Type B pancreatic cell (in vitro differentiated cells): ENCODE measurements around the gene WDCP. TPM values are rescaled to one million over a fixed set of nuclear protein-coding genes. Genes with fewer than 3 reads are reported as not detected.
A peak's percentile ranks its signal among the peaks of the same experiment; 100 is the strongest.
"Not testable (repeated sequence)": the region's sequence is repeated elsewhere in the genome, so short reads cannot be mapped to it uniquely, and the experiment has no call there.

Experiments
- DNase-seq: peaks from one replicate; pipeline ENCODE4 v3.0.0; 2021; ENCODE audit warnings: mixed read lengths; ENCODE audit not compliant: unreplicated experiment; ENCODE audit errors: extremely low spot score
- H3K27ac Mint-ChIP-seq: 2 replicates; pipeline ENCODE4 v1.8.0; 2021; ENCODE audit warnings: mild to moderate bottlenecking, mixed read lengths
- H3K27me3 Mint-ChIP-seq: 2 replicates; pipeline ENCODE4 v1.8.0; 2021; ENCODE audit warnings: mixed read lengths
- H3K36me3 Mint-ChIP-seq: 2 replicates; pipeline ENCODE4 v1.8.0; 2021; ENCODE audit warnings: mixed read lengths
- H3K4me1 Mint-ChIP-seq: one replicate; pipeline ENCODE4 v1.8.0; 2021; ENCODE audit warnings: mixed read lengths; ENCODE audit not compliant: unreplicated experiment
- H3K4me3 Mint-ChIP-seq: 2 replicates; pipeline ENCODE4 v1.8.0; 2021; ENCODE audit warnings: mild to moderate bottlenecking, mixed read lengths
- H3K9me3 Mint-ChIP-seq: 2 replicates; pipeline ENCODE4 v1.8.0; 2021; ENCODE audit warnings: mixed read lengths
- long read RNA-seq: library from polyadenylated mRNA; unstranded; transcript quantifications from one replicate; pipeline ENCODE4 v2.0.0, GENCODE V29; 2020
- total RNA-seq: library from RNA; stranded (reverse); gene quantifications from 2 replicates; pipeline ENCODE4 v1.2.1, GENCODE V29; 2021; ENCODE audit warnings: low replicate concordance
- TF ChIP-seq, protein P1 (sequence below): fragments of 200-600 bp; sonication (generic); conservative IDR thresholded peaks from 2 replicates; pipeline ENCODE4 v1.5.0; 2021; ENCODE audit warnings: antibody characterized with exemption, mild to moderate bottlenecking

The WDCP gene, protein sequence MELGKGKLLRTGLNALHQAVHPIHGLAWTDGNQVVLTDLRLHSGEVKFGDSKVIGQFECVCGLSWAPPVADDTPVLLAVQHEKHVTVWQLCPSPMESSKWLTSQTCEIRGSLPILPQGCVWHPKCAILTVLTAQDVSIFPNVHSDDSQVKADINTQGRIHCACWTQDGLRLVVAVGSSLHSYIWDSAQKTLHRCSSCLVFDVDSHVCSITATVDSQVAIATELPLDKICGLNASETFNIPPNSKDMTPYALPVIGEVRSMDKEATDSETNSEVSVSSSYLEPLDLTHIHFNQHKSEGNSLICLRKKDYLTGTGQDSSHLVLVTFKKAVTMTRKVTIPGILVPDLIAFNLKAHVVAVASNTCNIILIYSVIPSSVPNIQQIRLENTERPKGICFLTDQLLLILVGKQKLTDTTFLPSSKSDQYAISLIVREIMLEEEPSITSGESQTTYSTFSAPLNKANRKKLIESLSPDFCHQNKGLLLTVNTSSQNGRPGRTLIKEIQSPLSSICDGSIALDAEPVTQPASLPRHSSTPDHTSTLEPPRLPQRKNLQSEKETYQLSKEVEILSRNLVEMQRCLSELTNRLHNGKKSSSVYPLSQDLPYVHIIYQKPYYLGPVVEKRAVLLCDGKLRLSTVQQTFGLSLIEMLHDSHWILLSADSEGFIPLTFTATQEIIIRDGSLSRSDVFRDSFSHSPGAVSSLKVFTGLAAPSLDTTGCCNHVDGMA
- total RNA-seq: 12.3 and 24.6 TPM in 2 replicates
- long read RNA-seq, transcript WDCP-201 (4 exons, 3,817 nt): major isoform, 13 of 25 reads
- long read RNA-seq, partial matches to known transcripts: 9 of 25 reads
- long read RNA-seq, other reads (novel, unspliced or antisense): 3 of 25 reads

DNA sequence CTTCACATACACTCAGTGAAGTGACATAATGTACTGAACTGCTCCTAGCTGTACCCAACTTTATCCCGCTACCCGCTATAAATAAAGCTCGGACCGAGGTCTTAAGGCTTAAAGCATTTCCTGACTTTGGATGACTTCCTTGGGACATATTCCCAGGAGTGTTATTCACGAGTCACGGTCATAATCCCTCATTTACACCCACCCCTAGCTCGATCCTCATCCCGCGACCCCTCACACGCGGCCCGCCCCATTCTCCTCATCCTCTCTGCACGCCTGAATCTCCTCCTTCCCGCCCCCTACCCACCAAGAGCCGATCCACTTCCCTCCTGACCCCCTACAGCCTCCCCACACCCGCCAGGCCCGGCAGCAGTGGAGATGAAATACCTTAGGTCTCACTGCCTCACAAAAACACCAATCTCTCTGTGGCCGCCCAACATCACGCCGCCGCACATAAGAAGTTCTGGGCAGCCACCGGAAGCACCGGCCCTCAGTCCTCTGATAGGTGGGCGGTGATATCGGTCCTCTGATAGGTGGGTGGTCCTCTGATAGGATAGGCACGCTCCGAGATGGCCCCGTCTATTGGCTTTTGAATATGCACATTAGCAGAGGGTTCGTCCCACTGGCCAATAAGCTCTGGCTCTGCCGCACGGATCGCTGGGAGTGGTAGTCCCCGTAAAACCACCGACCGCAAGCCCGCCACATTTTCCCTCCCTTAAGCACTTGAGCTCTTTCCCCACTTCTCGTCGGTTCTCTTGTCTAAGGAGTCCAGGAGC lies at the start of gene WDCP:
WDCP (minus strand) TSS at position 462 of the 773 bp plus-strand sequence. CDS start 7,897 bp downstream, outside the sequence.
- TF ChIP-seq, protein P1, sequence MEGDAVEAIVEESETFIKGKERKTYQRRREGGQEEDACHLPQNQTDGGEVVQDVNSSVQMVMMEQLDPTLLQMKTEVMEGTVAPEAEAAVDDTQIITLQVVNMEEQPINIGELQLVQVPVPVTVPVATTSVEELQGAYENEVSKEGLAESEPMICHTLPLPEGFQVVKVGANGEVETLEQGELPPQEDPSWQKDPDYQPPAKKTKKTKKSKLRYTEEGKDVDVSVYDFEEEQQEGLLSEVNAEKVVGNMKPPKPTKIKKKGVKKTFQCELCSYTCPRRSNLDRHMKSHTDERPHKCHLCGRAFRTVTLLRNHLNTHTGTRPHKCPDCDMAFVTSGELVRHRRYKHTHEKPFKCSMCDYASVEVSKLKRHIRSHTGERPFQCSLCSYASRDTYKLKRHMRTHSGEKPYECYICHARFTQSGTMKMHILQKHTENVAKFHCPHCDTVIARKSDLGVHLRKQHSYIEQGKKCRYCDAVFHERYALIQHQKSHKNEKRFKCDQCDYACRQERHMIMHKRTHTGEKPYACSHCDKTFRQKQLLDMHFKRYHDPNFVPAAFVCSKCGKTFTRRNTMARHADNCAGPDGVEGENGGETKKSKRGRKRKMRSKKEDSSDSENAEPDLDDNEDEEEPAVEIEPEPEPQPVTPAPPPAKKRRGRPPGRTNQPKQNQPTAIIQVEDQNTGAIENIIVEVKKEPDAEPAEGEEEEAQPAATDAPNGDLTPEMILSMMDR: no peak
- DNase-seq: peak; percentile 90
- H3K9me3 Mint-ChIP-seq: no peaks in the 10 kb centered on the region
- H3K4me3 Mint-ChIP-seq: peak within 1 kb of the TSS; percentile 100
- peaks cover 8% of the 10 kb centered on the region for H3K36me3 Mint-ChIP-seq
- peak within 1 kb of the TSS; percentile 86 for H3K27ac Mint-ChIP-seq
- H3K4me1 Mint-ChIP-seq: peaks cover 15% of the 10 kb centered on the region
- H3K27me3 Mint-ChIP-seq: no peaks in the 10 kb centered on the region

DNA sequence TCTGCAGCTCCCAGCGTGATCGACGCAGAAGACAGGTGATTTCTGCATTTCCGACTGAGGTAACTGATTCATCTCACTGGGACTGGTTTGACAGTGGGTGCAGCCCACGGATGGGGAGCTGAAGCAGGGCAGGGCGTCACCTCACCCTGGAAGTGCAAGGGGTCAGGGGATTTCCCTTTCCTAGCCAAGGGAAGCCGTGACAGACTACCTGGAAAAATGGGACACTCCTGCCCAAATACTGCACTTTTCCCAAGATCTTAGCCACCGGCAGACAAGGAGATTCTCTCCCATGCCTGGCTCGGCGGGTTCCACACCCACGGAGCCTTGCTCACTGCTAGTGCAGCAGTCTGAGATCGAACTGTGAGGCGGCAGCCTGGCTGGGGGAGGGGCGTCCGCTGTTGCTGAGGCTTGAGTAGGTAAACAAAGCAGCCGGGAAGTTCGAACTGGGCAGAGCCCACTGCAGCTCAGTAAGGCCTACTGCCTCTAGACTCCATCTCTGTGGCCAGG lies 48.0 kb upstream of the WDCP start:
- not testable (repeated sequence) for H3K9me3 Mint-ChIP-seq, H3K27ac Mint-ChIP-seq, H3K36me3 Mint-ChIP-seq, H3K27me3 Mint-ChIP-seq, H3K4me1 Mint-ChIP-seq, DNase-seq, H3K4me3 Mint-ChIP-seq

DNA sequence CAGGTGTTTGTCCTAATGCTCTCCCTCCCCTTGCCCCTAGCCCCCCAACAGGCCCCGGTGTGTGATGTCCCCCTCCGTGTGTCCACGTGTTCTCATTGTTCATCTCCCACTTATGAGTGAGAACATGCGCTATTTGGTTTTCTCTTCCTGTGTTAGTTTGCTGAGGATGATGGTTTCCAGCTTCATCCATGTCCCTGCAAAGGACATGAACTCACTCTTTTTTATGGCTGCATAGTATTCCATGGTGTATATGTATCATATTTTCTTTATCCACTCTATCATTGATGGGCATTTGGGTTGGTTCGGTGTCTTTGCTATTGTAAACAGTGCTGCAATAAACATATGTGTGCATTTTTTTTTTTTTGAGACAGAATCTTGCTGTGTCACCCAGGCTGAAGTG lies 46.1 kb upstream of the WDCP start:
- H3K36me3 Mint-ChIP-seq, H3K4me1 Mint-ChIP-seq, H3K9me3 Mint-ChIP-seq, H3K27ac Mint-ChIP-seq, DNase-seq, H3K4me3 Mint-ChIP-seq, H3K27me3 Mint-ChIP-seq: not testable (repeated sequence)

DNA sequence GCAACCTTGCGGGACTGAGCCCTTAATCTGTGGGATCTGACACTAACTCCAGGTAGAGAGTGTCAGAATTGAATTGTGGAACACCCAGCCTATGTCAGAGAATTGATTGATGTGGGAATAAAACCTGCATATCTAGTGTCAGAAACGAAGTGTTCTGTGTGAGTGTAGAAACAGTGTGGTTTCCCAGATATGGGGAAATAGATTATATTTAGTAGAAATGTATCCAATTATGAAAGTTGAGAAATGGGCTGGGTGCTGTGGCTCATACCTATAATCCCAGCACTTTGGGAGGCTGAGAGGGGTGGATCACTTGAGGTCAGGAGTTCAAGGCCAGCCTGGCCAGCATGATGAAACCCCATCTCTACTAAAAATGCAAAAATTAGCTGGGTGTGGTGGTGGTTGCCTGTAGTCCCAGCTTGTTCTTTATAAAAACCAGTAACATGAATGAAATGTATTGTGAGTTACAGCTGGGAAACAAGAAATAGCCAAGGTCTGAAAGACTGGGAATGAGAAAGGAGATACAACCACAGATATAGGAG lies 41.7 kb upstream of the WDCP start:
- TF ChIP-seq, protein P1: no peak
- H3K9me3 Mint-ChIP-seq: no peaks in the 10 kb centered on the region
- peak overlapping the region; percentile 85 for H3K27ac Mint-ChIP-seq
- no peak for DNase-seq
- no peaks in the 10 kb centered on the region for H3K27me3 Mint-ChIP-seq
- peaks cover 9% of the 10 kb centered on the region for H3K4me1 Mint-ChIP-seq
- no peaks in the 10 kb centered on the region for H3K36me3 Mint-ChIP-seq
- H3K4me3 Mint-ChIP-seq: no peak overlapping the region

DNA sequence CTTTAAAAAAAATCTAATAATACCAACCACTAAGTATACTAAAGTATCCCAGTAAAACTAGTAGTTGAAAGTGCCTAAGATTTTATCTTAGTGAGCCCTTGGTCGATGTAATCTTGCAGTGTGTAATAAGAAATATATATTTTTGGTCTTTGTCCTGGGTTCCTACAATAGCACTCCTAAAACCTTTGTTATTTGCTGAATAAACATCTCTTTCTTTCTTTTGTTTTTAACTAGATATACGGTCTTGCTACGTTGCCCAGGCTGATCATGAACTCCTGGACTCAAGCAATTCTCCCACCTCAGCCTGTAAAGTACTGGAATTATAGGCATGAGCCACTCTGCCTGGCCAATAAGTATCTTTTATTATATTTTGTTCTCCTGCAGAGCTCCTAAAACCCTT lies 39.8 kb upstream of the WDCP start:
- H3K27ac Mint-ChIP-seq: no peak overlapping the region
- no peak for DNase-seq
- TF ChIP-seq, protein P1: no peak
- H3K4me3 Mint-ChIP-seq: no peak overlapping the region
- no peaks in the 10 kb centered on the region for H3K27me3 Mint-ChIP-seq
- H3K9me3 Mint-ChIP-seq: no peaks in the 10 kb centered on the region
- peaks cover 15% of the 10 kb centered on the region for H3K4me1 Mint-ChIP-seq
- peaks cover 10% of the 10 kb centered on the region for H3K36me3 Mint-ChIP-seq

DNA sequence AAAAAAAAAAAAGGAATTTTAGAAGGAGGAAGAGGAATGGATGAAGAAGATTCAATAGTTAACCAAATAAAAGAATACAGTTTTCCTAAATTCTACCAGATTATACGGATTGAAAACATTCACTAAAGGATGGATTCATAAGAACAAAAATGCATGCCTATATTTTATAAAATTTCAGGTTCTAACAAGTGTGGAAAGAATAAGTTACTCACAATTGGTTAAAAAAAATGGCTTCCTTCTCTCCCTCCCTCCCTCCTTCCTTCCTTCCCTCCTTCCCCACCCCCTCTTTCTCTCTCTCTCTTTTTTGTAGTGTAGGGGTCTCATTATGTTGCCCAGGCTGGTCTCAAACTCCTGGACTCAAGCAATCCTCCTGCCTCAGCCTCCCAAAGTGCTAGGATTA lies 39.0 kb upstream of the WDCP start:
- no peak for DNase-seq
- TF ChIP-seq, protein P1: no peak
- Mint-ChIP-seq H3K27ac (no peak overlapping the region), H3K4me1 (peaks cover 16% of the 10 kb centered on the region), H3K36me3 (peaks cover 13% of the 10 kb centered on the region), H3K4me3 (peak overlapping the region; percentile 79), H3K27me3 (no peaks in the 10 kb centered on the region), H3K9me3 (no peaks in the 10 kb centered on the region)
